H1 (cell line): ENCODE data around the gene KMT5C. TPM values are rescaled to one million over a fixed set of nuclear protein-coding genes. Genes with fewer than 3 reads are reported as not detected.

Experiments
- CTCF ChIA-PET: fragments of 300-600 bp; sonication (Branson Sonifier 250); formaldehyde crosslinking; loops from one replicate; lab custom pipeline; 2021; ENCODE audit not compliant: partially characterized antibody; lab: Charles Lee
- POLR2A ChIA-PET: fragments of 300-600 bp; sonication (Branson Sonifier 250); formaldehyde crosslinking; loops from one replicate; lab custom pipeline; 2021; ENCODE audit warnings: inconsistent platforms; ENCODE audit not compliant: partially characterized antibody; lab: Charles Lee
- DNase-seq, 2 experiments: peaks; one replicate each; pipeline versions ENCODE4 v3.0.0 to v3.0.0-alpha.2; 2010 to 2022; ENCODE audit warnings: low spot score in 2 of 2, low read depth in 1 of 2, mixed read lengths in 1 of 2
- FAIRE-seq: peaks from 2 replicates; lab custom pipeline; 2011; peaks lifted over from hg19 to GRCh38; lab: Jason Lieb, UNC
- H2AFZ ChIP-seq: 2 replicates; pipeline ENCODE4 v1.8.1; 2012; ENCODE audit warnings: low read length, inconsistent platforms
- H2AK5ac ChIP-seq: 2 replicates; pipeline ENCODE4 v1.6.1; 2013; ENCODE audit warnings: low read depth, low read length
- H2BK120ac ChIP-seq: replicated peaks from 2 replicates; pipeline ENCODE3; 2013; ENCODE audit warnings: low read depth, low read length, inconsistent platforms
- H2BK12ac ChIP-seq: 2 replicates; pipeline ENCODE4 v1.6.1; 2013; ENCODE audit warnings: low read depth, low read length
- H2BK15ac ChIP-seq: 2 replicates; pipeline ENCODE4 v1.6.1; 2013; ENCODE audit warnings: low read length
- H2BK20ac ChIP-seq: 2 replicates; pipeline ENCODE4 v1.6.1; 2013; ENCODE audit warnings: low read length
- H2BK5ac ChIP-seq: 2 replicates; pipeline ENCODE4 v1.6.1; 2013; ENCODE audit warnings: low read depth, low read length
- H3K14ac ChIP-seq: 2 replicates; pipeline ENCODE4 v1.6.1; 2013; ENCODE audit warnings: inconsistent platforms; ENCODE audit not compliant: insufficient read length
- H3K18ac ChIP-seq: 2 replicates; pipeline ENCODE4 v1.6.1; 2013; ENCODE audit warnings: low read length; ENCODE audit errors: extremely low read depth
- H3K23ac ChIP-seq: 2 replicates; pipeline ENCODE4 v1.6.1; 2013; ENCODE audit warnings: inconsistent platforms; ENCODE audit not compliant: insufficient read length
- H3K23me2 ChIP-seq: 2 replicates; pipeline ENCODE4 v1.6.1; 2013; ENCODE audit warnings: low read depth, low read length
- H3K27ac ChIP-seq: 2 replicates; pipeline ENCODE4 v1.6.1; 2011; ENCODE audit warnings: low read depth, low read length, inconsistent platforms
- H3K27me3 ChIP-seq, 4 experiments: replicated peaks in 1 of 4; 1 replicate in 1 of 4; 2 replicates in 3 of 4; pipeline versions ENCODE4 v1.6.1 to v1.8.1; 2011 to 2013; ENCODE audit warnings: low read length in 3 of 4, mild to moderate bottlenecking in 3 of 4, inconsistent platforms in 2 of 4, mixed read lengths in 2 of 4, moderate library complexity in 1 of 4; ENCODE audit not compliant: control insufficient read depth in 3 of 4, insufficient read depth in 3 of 4; ENCODE audit errors: extremely low read depth in 1 of 4
- H3K36me3 ChIP-seq, 4 experiments: 2 replicates each; pipeline versions ENCODE4 v1.6.1 to v1.8.1; 2011 to 2013; ENCODE audit warnings: mild to moderate bottlenecking in 4 of 4, low read length in 3 of 4, moderate library complexity in 2 of 4, control low read depth in 1 of 4, inconsistent platforms in 1 of 4; ENCODE audit not compliant: insufficient read depth in 4 of 4, control insufficient read depth in 2 of 4
- H3K4ac ChIP-seq: replicated peaks from 2 replicates; pipeline ENCODE3; 2013; ENCODE audit warnings: low read length, low read depth, mixed read lengths, inconsistent platforms; ENCODE audit not compliant: insufficient read length
- H3K4me1 ChIP-seq, 4 experiments: replicated peaks in 1 of 4; 1 replicate in 1 of 4; 2 replicates in 3 of 4; pipeline versions ENCODE4 v1.6.1 to v1.8.1; 2011 to 2013; ENCODE audit warnings: low read length in 3 of 4, inconsistent platforms in 2 of 4, mixed read lengths in 1 of 4; ENCODE audit not compliant: insufficient read depth in 4 of 4, control insufficient read depth in 3 of 4
- H3K4me2 ChIP-seq, 2 experiments: 2 replicates each; pipeline versions ENCODE4 v1.6.1 to v1.8.1; 2011 to 2013; ENCODE audit warnings: low read depth in 2 of 2, low read length in 2 of 2, control low read depth in 1 of 2, inconsistent platforms in 1 of 2, mild to moderate bottlenecking in 1 of 2; ENCODE audit not compliant: insufficient read depth in 1 of 2
- H3K4me3 ChIP-seq, 4 experiments: fragments of 200-600, 300-600 bp in 1 of 4; sonication (generic), shearing (Covaris generic), sonication (Bioruptor Twin) in 1 of 4; 2 replicates each; pipeline versions ENCODE4 v1.5.1 to v1.8.1; 2011 to 2016; ENCODE audit warnings: low read length in 4 of 4, low read depth in 3 of 4, control low read depth in 2 of 4, inconsistent platforms in 2 of 4, mild to moderate bottlenecking in 2 of 4, mixed read lengths in 1 of 4, moderate library complexity in 1 of 4; ENCODE audit not compliant: insufficient read depth in 2 of 4; ENCODE audit errors: extremely low read depth in 1 of 4
- H3K56ac ChIP-seq: replicated peaks from 2 replicates; pipeline ENCODE3; 2013; ENCODE audit warnings: low read depth, mild to moderate bottlenecking, mixed read lengths, low read length, inconsistent platforms; ENCODE audit not compliant: insufficient read length
- H3K79me1 ChIP-seq: 2 replicates; pipeline ENCODE4 v1.6.1; 2013; ENCODE audit warnings: low read depth, low read length, control low read depth
- H3K79me2 ChIP-seq, 2 experiments: 2 replicates each; pipeline versions ENCODE4 v1.6.1 to v1.8.1; 2012 to 2013; ENCODE audit warnings: low read length in 2 of 2, mild to moderate bottlenecking in 2 of 2, inconsistent platforms in 1 of 2; ENCODE audit not compliant: insufficient read depth in 2 of 2, control insufficient read depth in 1 of 2
- H3K9ac ChIP-seq, 4 experiments: replicated peaks in 1 of 4; 1 replicate in 1 of 4; 2 replicates in 3 of 4; pipeline versions ENCODE4 v1.6.1 to v1.8.1; 2011 to 2013; ENCODE audit warnings: low read depth in 3 of 4, low read length in 3 of 4, control low read depth in 2 of 4, mild to moderate bottlenecking in 2 of 4, moderate library complexity in 2 of 4, inconsistent platforms in 1 of 4; ENCODE audit errors: extremely low read depth in 1 of 4
- H3K9me3 ChIP-seq, 2 experiments: 2 replicates each; pipeline versions ENCODE4 v1.6.1 to v1.8.1; 2012 to 2013; ENCODE audit warnings: mild to moderate bottlenecking in 2 of 2, moderate library complexity in 2 of 2, control low read depth in 1 of 2, inconsistent platforms in 1 of 2, low read depth in 1 of 2, low read length in 1 of 2, mixed read lengths in 1 of 2; ENCODE audit not compliant: insufficient read depth in 2 of 2
- H4K20me1 ChIP-seq, 2 experiments: replicated peaks in 1 of 2; 2 replicates each; pipeline versions ENCODE3 to v1.8.1; 2011 to 2013; ENCODE audit warnings: inconsistent platforms in 2 of 2, low read length in 2 of 2, mild to moderate bottlenecking in 1 of 2; ENCODE audit not compliant: insufficient read depth in 2 of 2, control insufficient read depth in 1 of 2
- H4K5ac ChIP-seq: 2 replicates; pipeline ENCODE4 v1.6.1; 2013; ENCODE audit warnings: low read length, low read depth, mixed read lengths, inconsistent platforms; ENCODE audit not compliant: insufficient read length
- H4K8ac ChIP-seq: 2 replicates; pipeline ENCODE4 v1.8.0; 2013; ENCODE audit warnings: mild to moderate bottlenecking, moderate library complexity, low read length, inconsistent platforms; ENCODE audit not compliant: insufficient read depth; ENCODE audit errors: extremely low read depth
- H4K91ac ChIP-seq: replicated peaks from 2 replicates; pipeline ENCODE3; 2013; ENCODE audit warnings: low read length, mixed read lengths, inconsistent platforms; ENCODE audit not compliant: insufficient read length
- POLR2A ChIP-seq, 2 experiments: IDR thresholded peaks; 1 replicate in 1 of 2; 2 replicates in 1 of 2; pipeline ENCODE4 v1.6.1; 2011; ENCODE audit warnings: low read depth in 2 of 2, low read length in 2 of 2, mild to moderate bottlenecking in 2 of 2; ENCODE audit errors: control extremely low read depth in 1 of 2
- WGBS, 2 experiments: shearing (Covaris generic) in 1 of 2; methylation state at CpG; one replicate each; pipeline versions ENCODE4 v1.1.6 to v1.1.7; 2013 to 2015; ENCODE audit warnings: low lambda C conversion rate in 2 of 2, mixed read lengths in 2 of 2, inconsistent platforms in 1 of 2, low coverage in 1 of 2, missing lambda C conversion rate in 1 of 2; ENCODE audit not compliant: insufficient replicate concordance in 2 of 2, insufficient coverage in 1 of 2, insufficient read length in 1 of 2; ENCODE audit errors: extremely low coverage in 1 of 2, missing lambda C conversion rate in 1 of 2; 5-methylcytosine and 5-hydroxymethylcytosine counted together
- polyA plus RNA-seq, 7 experiments: library from polyadenylated mRNA; depleted of rRNA in 3 of 7; stranded (reverse) in 5 of 7; unstranded in 2 of 7; fragments of >200 nt in 5 of 7; fragments of 200-250 nt in 2 of 7; gene quantifications; 1 replicate in 5 of 7; 2 replicates in 1 of 7; 4 replicates in 1 of 7; pipeline versions ENCODE4 v1.2.1 to v1.2.3, GENCODE V29; 2011 to 2013; ENCODE audit warnings: missing spikeins in 2 of 7, mixed read lengths in 2 of 7
- total RNA-seq: library from RNA; stranded (reverse); fragmentation: NEBNext Ultra II Directional; extraction: Animal tissue kit (Norgen Biotek cat#: 25700); gene quantifications from 2 replicates; pipeline ENCODE4 v1.2.1, GENCODE V29; 2021

KMT5C gene
- total and polyA plus RNA-seq, 2 of the 8 experiments (the other 6 are each of a cell fraction or from before 2014, with no cell fraction given), result 24.9 to 31.5 TPM

DNA sequence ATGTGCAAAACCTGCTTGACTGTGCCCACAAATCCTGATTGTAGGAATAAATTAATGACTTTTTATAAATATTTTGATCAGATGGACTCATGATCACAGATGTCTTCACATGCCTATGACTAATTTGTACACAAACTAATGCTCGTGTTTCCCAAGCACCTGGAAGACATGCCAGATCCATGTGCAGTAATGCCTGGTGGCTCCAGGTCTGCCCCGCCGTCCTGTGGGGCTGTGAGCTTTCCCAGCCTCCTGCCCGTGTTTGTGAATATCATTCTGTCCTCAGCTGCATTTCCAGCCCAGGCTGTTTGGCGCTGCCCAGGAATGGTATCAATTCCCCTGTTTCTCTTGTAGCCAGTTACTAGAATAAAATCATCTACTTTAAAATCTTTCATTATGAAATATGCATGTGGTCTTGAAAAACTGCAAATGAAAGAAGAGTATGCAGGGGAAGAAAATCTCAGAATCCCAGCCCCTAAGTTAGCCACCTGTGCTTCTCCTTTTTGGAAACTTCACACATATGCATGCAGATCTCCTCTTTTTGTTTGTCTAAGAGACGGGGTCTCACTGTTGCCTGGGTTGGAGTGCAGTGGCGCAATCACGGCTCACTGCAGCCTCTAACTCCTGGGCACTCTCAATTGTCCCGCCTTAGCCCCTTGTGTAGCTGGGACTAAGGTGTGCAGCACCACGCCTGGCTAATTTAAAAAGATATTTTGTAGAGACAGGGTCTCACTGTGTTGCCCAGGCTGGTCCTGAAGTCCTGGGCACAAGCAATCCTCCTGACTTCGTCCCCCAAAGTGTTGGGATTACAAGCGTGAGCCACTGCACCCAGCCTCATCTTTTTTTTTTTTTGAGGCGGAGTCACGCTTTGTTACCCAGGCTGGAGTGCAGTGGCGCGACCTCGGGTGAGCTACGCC, 52.3 kb downstream of the KMT5C start:
- no peak overlapping the region for H2BK12ac ChIP-seq
- H4K91ac ChIP-seq, result no peak overlapping the region
- H3K36me3 ChIP-seq, result peaks cover 22 to 31% (median 24%) of the 10 kb centered on the region in 4 experiments
- ChIA-PET POLR2A (interaction anchor here (0.5 to 26.7 kb wide), 20 partner anchors 8 to 1506 kb away, joined by 3 to 874 read pairs (median 4); partner anchors contain the start of genes GARIN5B, HSPBP1, IL11 and KMT5C), CTCF (interaction anchor here (0.9 to 6.1 kb wide), 4 partner anchors 10 to 112 kb away, joined by 3 to 39 read pairs (median 4); no protein-coding TSS in a partner anchor)
- H3K4me3 ChIP-seq, result peak overlapping the region in 1 of 4 experiments; percentile 14; a peak in 2 of 8 replicates
- H2BK120ac ChIP-seq, result no peak overlapping the region
- no peak overlapping the region for H3K18ac ChIP-seq
- DNase-seq, result no peak
- no peak for FAIRE-seq
- no peak overlapping the region for H3K56ac ChIP-seq
- peaks cover 0 to 44% (median 34%) of the 10 kb centered on the region in 4 experiments; a peak in 6 of 7 replicates for H3K4me1 ChIP-seq
- H3K23me2 ChIP-seq, result peaks cover 7% of the 10 kb centered on the region; the same call in 1 of the 2 replicates
- peaks cover 21 to 35% of the 10 kb centered on the region in 2 experiments for H4K20me1 ChIP-seq
- peak overlapping the region; percentile 3 to 38; a peak in 3 of 4 replicates for H3K4me2 ChIP-seq
- no peak overlapping the region for H2AK5ac ChIP-seq
- WGBS, 2 experiments, result 65% methylated on average over 16 of the region's 18 CpGs; no CpG with 5 or more reads in 1 of the 2 experiments
- H3K79me1 ChIP-seq, result peaks cover 26% of the 10 kb centered on the region
- H4K8ac ChIP-seq, result no peak overlapping the region
- H3K23ac ChIP-seq, result no peak overlapping the region
- H3K9me3 ChIP-seq, result no peaks in the 10 kb centered on the region
- H3K27me3 ChIP-seq, result no peaks in the 10 kb centered on the region
- no peak overlapping the region for H2BK5ac ChIP-seq
- peaks cover 6 to 15% of the 10 kb centered on the region in 2 experiments; a peak in 3 of 4 replicates for H3K79me2 ChIP-seq
- H2BK15ac ChIP-seq, result no peak overlapping the region
- no peak overlapping the region for H3K27ac ChIP-seq
- H3K9ac ChIP-seq, result no peak overlapping the region
- H2AFZ ChIP-seq, result no peak overlapping the region
- H3K4ac ChIP-seq, result no peak overlapping the region
- no peak overlapping the region for H2BK20ac ChIP-seq
- no peak overlapping the region for H3K14ac ChIP-seq
- no peak overlapping the region for H4K5ac ChIP-seq
- TF ChIP-seq POLR2A (IDR thresholded peaks at IDR 0.05; ENCODE audit: control extremely low read depth in 1 of 2, low read depth in 2 of 2, low read length in 2 of 2), result peak in 1 of 2 experiments; percentile 10; a peak in 1 of 3 replicates
